OCI-LY3 (cell line): ENCODE data around the gene C1RL.

Experiments
- H2AFZ ChIP-seq: fragments of 200-600, 300-600 bp; shearing (Covaris generic); 2 replicates; pipeline ENCODE4 v1.6.0; 2014; ENCODE audit warnings: antibody characterized with exemption, low read depth, low read length
- H3K27ac ChIP-seq: fragments of 200-600, 300-600 bp; sonication (generic); 2 replicates; pipeline ENCODE4 v1.5.1; 2014; ENCODE audit warnings: mild to moderate bottlenecking, low read length, moderate library complexity, mixed read lengths
- H3K27me3 ChIP-seq: fragments of 200-600, 300-600 bp; sonication (generic); 2 replicates; pipeline ENCODE4 v1.6.1; 2014; ENCODE audit warnings: low read depth, low read length, mixed read lengths
- H3K36me3 ChIP-seq: fragments of 200-600, 300-600 bp; sonication (generic); replicated peaks from 2 replicates; pipeline ENCODE3; 2014; ENCODE audit warnings: low read depth, low read length, mixed read lengths
- H3K4me1 ChIP-seq: fragments of 300-600, 200-600 bp; sonication (generic); 2 replicates; pipeline ENCODE4 v1.6.1; 2014; ENCODE audit warnings: low read length, mixed read lengths
- H3K4me2 ChIP-seq: fragments of 200-600, 300-600 bp; sonication (generic); 2 replicates; pipeline ENCODE4 v1.6.1; 2014; ENCODE audit warnings: low read length, mixed read lengths
- H3K4me3 ChIP-seq: fragments of 300-600, 200-600 bp; sonication (generic); 2 replicates; pipeline ENCODE4 v1.5.1; 2014; ENCODE audit warnings: antibody characterized with exemption, mild to moderate bottlenecking, low read length, moderate library complexity
- H3K79me2 ChIP-seq: fragments of 300-600, 200-600 bp; shearing (Covaris generic); 2 replicates; pipeline ENCODE4 v1.6.1; 2014; ENCODE audit warnings: mild to moderate bottlenecking, low read length, mixed read lengths
- H3K9ac ChIP-seq: fragments of 300-600, 200-600 bp; shearing (Covaris generic); 2 replicates; pipeline ENCODE4 v1.6.0; 2014; ENCODE audit warnings: mild to moderate bottlenecking, low read length, moderate library complexity
- H3K9me3 ChIP-seq: fragments of 200-600, 300-600 bp; shearing (Covaris generic); 2 replicates; pipeline ENCODE4 v1.6.1; 2014; ENCODE audit warnings: low read length, mixed read lengths; ENCODE audit not compliant: insufficient read depth
- H4K20me1 ChIP-seq: fragments of 200-600, 300-600 bp; sonication (generic); 2 replicates; pipeline ENCODE4 v1.6.1; 2016; ENCODE audit warnings: low read length, mixed read lengths; ENCODE audit not compliant: insufficient read depth
- EZH2phosphoT487 ChIP-seq: fragments of 200-600 bp; shearing (Covaris generic); IDR thresholded peaks from 2 replicates; pipeline ENCODE4 v1.6.1; 2018; ENCODE audit warnings: antibody characterized with exemption, mixed run types, low read depth
- TF ChIP-seq, protein P1 (sequence below): fragments of 200-600, 300-600 bp; sonication (generic); IDR thresholded peaks from 2 replicates; pipeline ENCODE4 v1.5.1; 2014; ENCODE audit warnings: antibody characterized with exemption, low read length, low read depth

Gene C1RL

DNA sequence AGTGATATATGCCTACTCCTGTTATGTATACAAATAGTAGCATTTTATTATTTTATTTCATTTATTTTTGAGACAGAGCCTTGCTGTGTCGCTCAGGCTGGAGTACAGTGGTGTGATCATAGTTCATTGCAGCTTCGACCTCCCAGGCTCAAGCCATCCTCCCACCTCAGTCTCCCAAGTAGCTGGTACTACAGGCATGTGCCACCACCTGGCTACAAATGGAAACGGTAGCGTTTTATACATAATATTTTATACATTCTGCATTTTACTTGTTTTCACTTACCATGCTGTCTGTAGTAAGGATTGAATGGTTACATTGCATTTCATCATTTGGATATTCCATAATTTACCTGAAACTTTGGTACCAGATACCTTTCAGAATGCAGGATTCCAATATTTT lies 30.9 kb downstream of the C1RL start:
- Histone ChIP-seq H2AFZ (no peak overlapping the region), H3K4me3 (no peak overlapping the region), H3K4me1 (no peaks in the 10 kb centered on the region), H3K4me2 (no peak overlapping the region), H3K9me3 (0 out of 2 replicates have a peak, but pooled peaks cover 2% of the 10 kb centered on the region), H3K79me2 (no peaks in the 10 kb centered on the region), H4K20me1 (no peaks in the 10 kb centered on the region), H3K27me3 (0 out of 2 replicates have a peak, but pooled peaks cover 8% of the 10 kb centered on the region), H3K9ac (no peak overlapping the region), H3K27ac (no peak overlapping the region), H3K36me3 (no peaks in the 10 kb centered on the region)
- TF ChIP-seq, protein P1, sequence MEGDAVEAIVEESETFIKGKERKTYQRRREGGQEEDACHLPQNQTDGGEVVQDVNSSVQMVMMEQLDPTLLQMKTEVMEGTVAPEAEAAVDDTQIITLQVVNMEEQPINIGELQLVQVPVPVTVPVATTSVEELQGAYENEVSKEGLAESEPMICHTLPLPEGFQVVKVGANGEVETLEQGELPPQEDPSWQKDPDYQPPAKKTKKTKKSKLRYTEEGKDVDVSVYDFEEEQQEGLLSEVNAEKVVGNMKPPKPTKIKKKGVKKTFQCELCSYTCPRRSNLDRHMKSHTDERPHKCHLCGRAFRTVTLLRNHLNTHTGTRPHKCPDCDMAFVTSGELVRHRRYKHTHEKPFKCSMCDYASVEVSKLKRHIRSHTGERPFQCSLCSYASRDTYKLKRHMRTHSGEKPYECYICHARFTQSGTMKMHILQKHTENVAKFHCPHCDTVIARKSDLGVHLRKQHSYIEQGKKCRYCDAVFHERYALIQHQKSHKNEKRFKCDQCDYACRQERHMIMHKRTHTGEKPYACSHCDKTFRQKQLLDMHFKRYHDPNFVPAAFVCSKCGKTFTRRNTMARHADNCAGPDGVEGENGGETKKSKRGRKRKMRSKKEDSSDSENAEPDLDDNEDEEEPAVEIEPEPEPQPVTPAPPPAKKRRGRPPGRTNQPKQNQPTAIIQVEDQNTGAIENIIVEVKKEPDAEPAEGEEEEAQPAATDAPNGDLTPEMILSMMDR: 0 out of 2 replicates have a peak, but pooled peaks have one; percentile 16
- TF ChIP-seq EZH2phosphoT487: no peak

DNA sequence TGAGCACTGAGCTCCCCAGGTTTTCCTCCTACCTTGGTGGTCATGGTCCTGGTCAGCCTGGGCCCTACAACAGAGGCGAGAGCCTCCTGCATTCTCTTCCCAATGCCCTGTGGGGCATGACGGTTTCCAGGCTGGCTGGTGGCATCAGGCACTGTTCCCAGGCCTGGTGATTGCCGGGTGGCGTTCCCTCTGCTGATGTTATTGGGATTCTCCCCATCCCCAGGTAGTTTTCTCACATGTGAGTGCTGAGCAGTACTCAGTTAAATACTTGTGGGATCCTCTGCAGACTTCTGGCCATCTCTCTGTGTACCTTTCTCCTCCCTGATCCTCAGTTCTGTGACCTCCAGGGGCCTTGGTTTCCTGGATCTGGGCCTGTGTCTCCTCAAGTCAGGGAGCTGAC lies 32.5 kb downstream of the C1RL start:
- TF ChIP-seq, protein P1: no peak
- TF ChIP-seq EZH2phosphoT487: no peak
- no peaks in the 10 kb centered on the region for H3K4me1 ChIP-seq
- H3K9ac ChIP-seq: no peak overlapping the region
- H3K36me3 ChIP-seq: no peaks in the 10 kb centered on the region
- no peaks in the 10 kb centered on the region for H4K20me1 ChIP-seq
- no peak overlapping the region for H3K27ac ChIP-seq
- H3K4me2 ChIP-seq: no peak overlapping the region
- H3K9me3 ChIP-seq: no peaks in the 10 kb centered on the region
- H3K27me3 ChIP-seq: peaks cover 20% of the 10 kb centered on the region; the same call in 1 of the 2 replicates
- no peaks in the 10 kb centered on the region for H3K79me2 ChIP-seq
- H3K4me3 ChIP-seq: no peak overlapping the region
- no peak overlapping the region for H2AFZ ChIP-seq

DNA sequence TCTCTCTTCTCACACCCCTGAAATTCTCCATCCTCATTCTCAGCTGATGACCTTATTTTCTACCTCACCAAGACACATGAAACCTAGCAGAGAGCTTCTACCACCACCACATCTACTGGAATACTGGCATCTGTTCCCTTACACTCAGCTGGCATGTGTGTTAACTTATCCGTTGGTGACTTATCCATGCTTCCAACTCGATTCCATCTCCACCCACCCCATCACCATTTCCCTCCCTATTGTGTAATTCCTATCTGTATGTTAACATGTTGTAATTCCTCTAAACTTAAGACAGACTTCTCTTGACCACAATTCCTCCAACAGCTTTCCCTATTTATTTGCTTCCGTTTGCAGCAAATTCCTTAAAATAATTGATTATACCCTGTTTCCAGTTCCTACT lies 33.1 kb downstream of the C1RL start:
- no peak overlapping the region for H3K4me3 ChIP-seq
- H4K20me1 ChIP-seq: no peaks in the 10 kb centered on the region
- H3K4me1 ChIP-seq: no peaks in the 10 kb centered on the region
- no peaks in the 10 kb centered on the region for H3K9me3 ChIP-seq
- H3K27me3 ChIP-seq: peaks cover 20% of the 10 kb centered on the region; the same call in 1 of the 2 replicates
- no peaks in the 10 kb centered on the region for H3K79me2 ChIP-seq
- TF ChIP-seq EZH2phosphoT487: no peak
- TF ChIP-seq, protein P1: no peak
- no peaks in the 10 kb centered on the region for H3K36me3 ChIP-seq
- no peak overlapping the region for H3K9ac ChIP-seq
- H3K27ac ChIP-seq: no peak overlapping the region
- no peak overlapping the region for H3K4me2 ChIP-seq
- no peak overlapping the region for H2AFZ ChIP-seq

DNA sequence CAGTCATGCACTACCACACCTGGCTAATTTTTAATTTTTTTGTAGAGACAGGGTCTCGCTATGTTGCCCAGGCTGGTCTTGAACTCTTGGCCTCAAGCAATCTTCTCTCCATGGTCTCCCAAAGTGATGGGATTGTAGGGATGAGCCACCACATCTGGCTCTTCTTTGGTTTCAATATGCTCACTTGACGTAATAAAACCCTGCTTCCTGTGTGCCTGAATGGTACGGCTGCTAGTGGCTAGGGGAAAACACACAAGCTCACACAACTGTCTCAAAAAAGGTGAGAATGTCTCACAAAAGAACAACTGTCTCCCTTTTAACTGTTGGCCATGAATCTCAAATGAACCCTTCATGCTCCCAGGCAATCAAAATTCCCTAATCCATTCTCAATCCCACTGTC lies 33.5 kb downstream of the C1RL start:
- Histone ChIP-seq H3K36me3 (no peaks in the 10 kb centered on the region), H3K27me3 (peaks cover 23% of the 10 kb centered on the region; the same call in 1 of the 2 replicates), H3K4me1 (no peaks in the 10 kb centered on the region), H2AFZ (no peak overlapping the region), H3K9me3 (no peaks in the 10 kb centered on the region), H3K4me3 (no peak overlapping the region), H3K79me2 (no peaks in the 10 kb centered on the region), H3K4me2 (no peak overlapping the region), H4K20me1 (no peaks in the 10 kb centered on the region), H3K27ac (no peak overlapping the region), H3K9ac (no peak overlapping the region)
- TF ChIP-seq, protein P1: no peak
- no peak for TF ChIP-seq EZH2phosphoT487
